NB4 (cell line): ENCODE results near the gene VIPR2.
"Not testable (repeated sequence)": the region's sequence is repeated elsewhere in the genome, so short reads cannot be mapped to it uniquely, and the experiment has no call there.

Experiments
- DNase-seq: peaks from one replicate; pipeline ENCODE4 v3.0.0; 2010; ENCODE audit warnings: low read depth
- H3K4me3 ChIP-seq: one replicate; pipeline ENCODE4 v1.5.1; 2011; ENCODE audit warnings: mild to moderate bottlenecking, low read depth, low read length, moderate library complexity
- CTCF ChIP-seq: IDR thresholded peaks from one replicate; pipeline ENCODE4 v1.5.1; 2012; ENCODE audit warnings: low read depth, low read length
- MAX ChIP-seq: IDR thresholded peaks from 2 replicates; pipeline ENCODE4 v1.6.1; 2011; ENCODE audit warnings: low read depth, low read length
- MYC ChIP-seq: IDR thresholded peaks from 2 replicates; pipeline ENCODE4 v1.6.1; 2011; ENCODE audit warnings: low read depth, low read length
- POLR2A ChIP-seq: IDR thresholded peaks from 2 replicates; pipeline ENCODE4 v1.6.1; 2011; ENCODE audit warnings: mild to moderate bottlenecking; ENCODE audit not compliant: insufficient read length; ENCODE audit errors: extremely low read depth

Gene VIPR2

GRCh38 chr7:158985583-158985982 is 159.1 kb downstream of the VIPR2 start:
- no peak overlapping the region for H3K4me3 ChIP-seq
- TF ChIP-seq MAX (no peak), CTCF (no peak), MYC (no peak), POLR2A (no peak)
- DNase-seq: no peak

DNA sequence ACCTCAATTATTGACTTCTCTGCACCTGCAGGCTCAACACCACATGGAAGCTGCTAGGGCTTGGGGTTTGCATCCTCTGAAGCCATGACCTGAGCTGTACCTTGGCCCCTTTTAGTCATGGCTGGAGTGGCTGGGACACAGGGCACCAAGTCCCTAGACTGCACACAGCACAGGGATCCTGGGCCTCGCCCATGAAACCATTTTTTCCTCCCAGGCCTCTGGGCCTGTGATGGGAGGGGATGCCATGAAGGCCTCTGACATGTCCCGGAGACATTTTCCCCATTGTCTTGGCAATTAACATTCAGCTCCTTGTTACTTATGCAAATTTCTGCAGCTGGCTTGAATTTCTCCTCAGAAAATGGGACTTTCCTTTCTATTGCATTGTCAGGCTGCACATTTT is 160.7 kb downstream of the VIPR2 start:
- H3K4me3 ChIP-seq, DNase-seq: not testable (repeated sequence)

DNA sequence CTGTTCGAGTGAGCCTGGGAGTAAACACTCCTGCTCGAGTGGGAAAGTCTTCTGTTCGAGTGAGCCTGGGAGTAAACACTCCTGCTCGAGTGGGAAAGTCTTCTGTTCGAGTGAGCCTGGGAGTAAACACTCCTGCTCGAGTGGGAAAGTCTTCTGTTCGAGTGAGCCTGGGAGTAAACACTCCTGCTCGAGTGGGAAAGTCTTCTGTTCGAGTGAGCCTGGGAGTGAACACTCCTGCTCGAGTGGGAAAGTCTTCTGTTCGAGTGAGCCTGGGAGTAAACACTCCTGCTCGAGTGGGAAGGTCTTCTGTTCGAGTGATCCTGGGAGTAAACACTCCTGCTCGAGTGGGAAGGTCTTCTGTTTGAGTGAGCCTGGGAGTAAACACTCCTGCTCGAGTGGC is 162.6 kb downstream of the VIPR2 start:
- not testable (repeated sequence) for H3K4me3 ChIP-seq

GRCh38 chr7:158979635-158980351 is 164.9 kb downstream of the VIPR2 start:
- no peak for DNase-seq
- no peak overlapping the region for H3K4me3 ChIP-seq

More for the DNA sequence above, 162.6 kb downstream of the VIPR2 start:
- DNase-seq: not testable (repeated sequence)

GRCh38 chr7:158979023-158979529 is 165.6 kb downstream of the VIPR2 start:
- H3K4me3 ChIP-seq: no peak overlapping the region
- DNase-seq: no peak
- TF ChIP-seq CTCF (no peak), POLR2A (no peak), MAX (no peak), MYC (no peak)

More at GRCh38 chr7:158979635-158980351, 164.9 kb downstream of the VIPR2 start:
- TF ChIP-seq MYC (no peak), CTCF (no peak), MAX (no peak), POLR2A (no peak)
